HL-60/S4 treated with phorbol 12-myristate 13-acetate at 8.2 ng/mL for 4 days and 3 days (cell line): ENCODE results near the gene ELAPOR2.
"Not testable (repeated sequence)": the region's sequence is repeated elsewhere in the genome, so short reads cannot be mapped to it uniquely, and the experiment has no call there.

ENCODE experiments used
- in situ Hi-C: fragments of 300-500 bp; cut with MboI; formaldehyde crosslinking; loops from 2 replicates; pipeline ENCODE4 v1.15.0; 2022; ENCODE audit warnings: low sequenced_read_pairs

ELAPOR2 gene

DNA sequence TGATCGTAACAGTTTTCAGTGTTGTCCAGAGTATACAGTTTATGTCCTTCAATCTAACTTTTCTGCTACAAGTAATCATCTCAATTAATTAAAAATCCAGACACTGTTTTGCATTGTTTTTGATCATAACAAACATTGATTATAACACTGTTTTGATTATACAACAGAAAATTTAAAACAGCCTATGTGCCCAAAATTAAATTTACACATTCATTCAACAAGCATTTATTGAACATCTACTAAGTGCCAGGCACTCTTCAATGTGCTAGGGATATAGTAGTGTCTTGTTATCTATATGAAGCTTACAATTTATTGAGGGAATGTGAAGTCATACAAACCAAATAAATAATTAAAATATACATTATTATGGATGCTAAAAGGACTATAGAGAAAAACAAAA lies 10.6 kb downstream of the ELAPOR2 start:
- in situ Hi-C loops, result no loop called here

DNA sequence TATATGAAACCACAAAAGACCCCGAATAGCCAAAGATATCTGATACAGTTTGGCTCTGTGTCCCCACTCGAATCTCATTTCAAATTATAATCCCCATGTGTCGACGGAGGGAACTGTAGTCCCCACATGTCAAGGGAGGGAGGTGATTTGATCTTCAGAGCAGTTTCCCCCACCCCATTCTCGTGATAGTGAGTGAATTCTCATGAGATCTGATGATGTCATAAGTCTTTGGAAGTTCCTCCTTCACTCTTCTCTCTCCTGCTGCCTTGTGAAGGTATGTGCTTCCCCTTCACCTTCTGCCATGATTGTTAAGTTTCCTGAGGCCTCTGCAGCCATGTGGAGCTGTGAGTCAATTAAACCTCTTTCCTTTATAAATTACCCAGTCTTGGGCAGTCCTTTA lies 13.0 kb downstream of the ELAPOR2 start:
- in situ Hi-C loops, result no loop called here

DNA sequence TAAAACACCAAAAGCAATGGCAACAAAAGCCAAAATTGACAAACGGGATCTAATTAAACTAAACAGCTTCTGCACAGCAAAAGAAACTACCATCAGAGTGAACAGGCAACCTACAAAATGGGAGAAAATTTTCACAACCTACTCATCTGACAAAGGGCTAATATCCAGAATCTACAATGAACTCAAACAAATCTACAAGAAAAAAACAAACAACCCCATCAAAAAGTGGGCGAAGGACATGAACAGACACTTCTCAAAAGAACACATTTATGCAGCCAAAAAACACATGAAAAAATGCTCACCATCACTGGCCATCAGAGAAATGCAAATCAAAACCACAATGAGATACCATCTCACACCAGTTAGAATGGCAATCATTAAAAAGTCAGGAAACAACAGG lies 14.7 kb downstream of the ELAPOR2 start:
- in situ Hi-C loops, result not testable (repeated sequence)

DNA sequence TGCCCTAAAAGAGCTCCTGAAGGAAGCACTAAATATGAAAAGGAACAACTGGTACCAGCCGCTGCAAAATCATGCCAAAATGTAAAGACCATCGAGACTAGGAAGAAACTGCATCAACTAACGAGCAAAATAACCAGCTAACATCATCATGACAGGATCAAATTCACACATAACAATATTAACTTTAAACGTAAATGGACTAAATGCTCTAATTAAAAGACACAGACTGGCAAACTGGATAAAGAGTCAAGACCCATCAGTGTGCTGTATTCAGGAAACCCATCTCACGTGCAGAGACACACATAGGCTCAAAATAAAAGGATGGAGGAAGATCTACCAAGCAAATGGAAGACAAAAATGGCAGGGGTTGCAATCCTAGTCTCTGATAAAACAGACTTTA lies 17.9 kb downstream of the ELAPOR2 start:
- in situ Hi-C loops, result not testable (repeated sequence)

DNA sequence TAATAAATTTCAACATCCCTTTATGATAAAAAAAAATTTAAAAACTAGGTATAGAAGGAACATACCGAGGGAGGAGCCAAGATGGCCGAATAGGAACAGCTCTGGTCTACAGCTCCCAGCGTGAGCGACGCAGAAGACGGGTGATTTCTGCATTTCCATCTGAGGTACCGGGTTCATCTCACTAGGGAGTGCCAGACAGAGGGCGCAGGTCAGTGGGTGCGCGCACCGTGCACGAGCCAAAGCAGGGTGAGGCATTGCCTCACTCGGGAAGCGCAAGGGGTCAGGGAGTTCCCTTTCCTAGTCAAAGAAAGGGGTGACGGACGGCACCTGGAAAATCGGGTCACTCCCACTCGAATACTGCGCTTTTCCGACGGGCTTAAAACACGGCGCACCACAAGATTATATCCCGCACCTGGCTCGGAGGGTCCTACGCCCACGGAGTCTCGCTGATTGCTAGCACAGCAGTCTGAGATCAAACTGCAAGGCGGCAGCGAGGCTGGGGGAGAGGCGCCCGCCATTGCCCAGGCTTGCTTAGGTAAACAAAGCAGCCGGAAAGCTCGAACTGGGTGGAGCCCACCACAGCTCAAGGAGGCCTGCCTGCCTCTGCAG lies 19.7 kb downstream of the ELAPOR2 start:
- in situ Hi-C loops, result not testable (repeated sequence)

DNA sequence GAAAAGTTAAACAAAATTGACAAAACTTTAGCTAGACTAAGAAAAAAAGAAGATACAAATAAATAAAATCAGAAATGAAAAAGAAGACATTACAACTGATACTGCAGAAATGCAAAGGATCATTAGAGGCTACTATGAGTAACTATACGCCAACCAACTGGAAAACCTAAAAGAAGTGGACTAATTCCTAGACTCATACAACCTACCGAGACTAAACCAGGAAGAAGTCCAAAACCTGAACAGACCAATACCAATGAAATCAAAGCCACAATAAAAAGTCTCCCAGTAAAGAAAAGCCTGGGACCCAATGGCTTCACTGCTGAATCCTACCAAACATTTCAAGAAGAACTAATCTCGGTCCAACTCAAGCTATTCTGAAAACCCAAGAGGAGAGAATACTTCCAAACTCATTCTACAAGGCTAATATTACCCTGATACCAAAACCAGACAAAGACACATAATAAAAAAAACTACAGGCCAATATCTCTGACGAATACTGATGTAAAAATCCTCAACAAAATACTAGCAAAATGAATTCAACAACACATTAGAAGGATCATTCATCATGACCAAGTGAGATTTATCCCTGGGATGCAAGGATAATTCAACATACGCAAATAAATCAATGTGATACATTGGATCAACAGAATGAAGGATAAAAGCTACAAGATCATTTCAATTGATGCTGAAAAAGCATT lies 20.3 kb downstream of the ELAPOR2 start:
- in situ Hi-C loops, result no loop called here

DNA sequence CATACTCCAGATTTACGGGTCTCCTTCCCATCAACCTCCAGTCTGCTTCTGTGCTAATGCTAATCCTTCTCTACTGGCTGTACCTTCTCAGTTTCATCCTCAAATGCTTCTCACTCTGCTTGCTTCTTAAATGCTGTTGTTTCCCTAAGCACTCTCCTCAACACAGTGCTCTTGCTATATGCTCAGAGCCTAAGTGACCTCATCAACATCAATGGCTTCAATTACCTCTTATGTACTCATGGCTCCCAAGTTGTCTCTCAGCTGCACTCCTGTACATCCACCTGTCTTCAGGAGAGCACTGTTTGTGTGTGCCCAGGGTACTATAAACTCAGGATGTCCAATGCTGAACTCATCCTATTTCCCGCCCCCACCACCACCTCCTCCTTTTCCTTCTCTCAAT lies 22.5 kb downstream of the ELAPOR2 start:
- in situ Hi-C loops, result no loop called here

DNA sequence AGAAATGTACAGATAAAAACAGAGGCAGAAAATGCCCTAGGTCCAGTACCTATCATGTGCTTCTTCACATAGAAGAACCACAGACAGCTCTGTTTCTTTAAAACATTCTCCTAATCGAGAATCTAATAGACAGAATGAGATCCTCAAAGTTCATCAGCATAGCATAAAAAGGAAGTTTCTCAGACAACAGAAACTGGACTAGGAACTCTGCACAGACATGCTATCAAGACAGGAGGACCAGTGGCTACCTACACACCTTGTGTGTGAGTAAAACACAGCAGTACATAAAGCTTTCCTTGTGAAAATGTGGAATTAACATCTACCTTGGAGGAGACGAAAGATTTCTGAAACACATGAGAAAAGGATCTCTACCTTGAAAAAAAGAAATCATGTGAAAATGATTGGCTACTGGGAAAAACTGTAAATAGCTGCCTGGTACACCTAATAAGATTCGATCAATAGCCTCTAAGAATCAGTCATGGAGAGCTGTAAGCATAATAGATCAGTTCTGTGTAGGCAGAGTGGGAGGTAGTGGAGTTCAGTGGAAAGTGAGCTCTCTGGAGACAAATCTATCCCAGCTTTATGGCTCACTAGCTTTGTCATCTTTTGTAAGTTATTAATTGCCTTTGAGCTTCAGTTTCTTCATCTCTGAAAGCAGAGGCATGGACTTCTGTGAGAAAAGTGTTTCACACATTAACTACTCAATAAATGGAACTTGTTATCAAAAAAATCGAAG lies 26.7 kb downstream of the ELAPOR2 start:
- in situ Hi-C loops, result no loop called here

DNA sequence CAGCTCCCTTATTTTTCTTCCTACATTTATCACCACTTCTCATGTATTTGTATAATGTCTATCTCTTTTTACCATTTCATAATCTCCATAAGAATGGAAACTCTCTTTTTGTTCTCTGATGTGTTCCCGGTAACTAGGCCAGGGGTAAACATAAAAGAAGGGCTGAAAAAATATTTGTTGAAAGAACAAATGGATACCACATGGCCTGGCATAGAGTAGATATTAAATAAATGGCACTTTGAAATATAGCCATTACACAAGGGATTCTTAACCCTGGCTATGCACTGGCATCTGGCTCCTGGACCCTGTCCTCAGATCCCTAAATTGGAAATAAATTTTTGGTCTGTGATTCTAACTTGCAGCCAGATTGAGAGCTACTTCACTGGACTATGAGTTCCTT lies 30.4 kb downstream of the ELAPOR2 start:
- in situ Hi-C loops, result no loop called here

DNA sequence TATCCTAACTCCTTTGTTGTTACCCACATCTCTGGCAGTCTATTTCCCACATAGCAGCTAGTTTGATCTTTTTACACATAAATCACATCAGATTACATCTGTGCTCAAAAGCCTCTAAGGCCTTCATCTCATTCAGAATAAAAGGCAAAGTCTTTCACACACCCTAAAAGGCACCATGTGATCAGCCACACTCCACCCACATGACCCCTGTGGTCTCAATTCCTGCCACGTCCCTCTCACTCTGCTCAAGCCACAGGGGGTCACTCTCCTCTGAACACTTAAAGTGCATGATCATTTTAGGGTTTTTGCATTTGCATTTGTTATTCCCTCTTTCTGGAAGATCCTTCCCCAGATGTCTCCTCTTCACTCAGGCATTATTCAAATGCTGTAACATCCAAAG lies 30.8 kb downstream of the ELAPOR2 start:
- in situ Hi-C loops, result no loop called here

DNA sequence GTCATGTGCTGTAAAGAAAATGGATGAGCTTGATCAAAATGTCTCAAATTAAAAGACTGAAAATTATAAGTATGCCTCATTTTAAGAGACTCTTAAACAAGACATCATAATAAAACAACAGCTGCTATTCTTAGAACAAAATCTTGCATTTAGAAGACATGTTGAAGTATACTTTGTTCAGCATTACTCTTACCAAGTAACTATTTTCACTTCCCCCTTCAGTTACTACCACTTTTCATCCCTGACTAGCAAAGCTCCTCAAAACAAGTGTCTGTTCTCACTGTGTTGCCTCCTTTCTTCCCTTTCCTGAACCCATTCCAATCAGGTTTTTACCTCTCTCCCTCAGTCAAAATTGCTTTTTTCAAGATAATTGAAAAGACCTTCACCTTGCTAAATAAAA lies 31.6 kb downstream of the ELAPOR2 start:
- in situ Hi-C loops, result no loop called here

DNA sequence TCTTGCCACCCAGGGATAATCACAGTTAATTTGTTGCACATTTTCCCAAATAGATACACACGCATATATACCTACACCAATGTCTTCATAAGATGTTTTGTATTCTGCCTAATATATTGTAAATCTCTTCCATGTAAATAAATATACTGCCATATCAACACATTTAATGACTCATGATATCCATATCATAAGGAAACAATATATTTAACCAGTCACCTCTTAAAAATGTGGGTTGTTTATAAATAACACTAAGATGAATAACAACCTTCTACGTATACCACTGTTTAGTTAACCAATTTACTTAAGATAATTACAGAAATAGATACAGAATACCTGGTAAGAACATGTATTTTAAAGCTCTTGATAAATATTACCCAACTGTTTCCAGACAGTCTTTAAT lies 38.2 kb downstream of the ELAPOR2 start:
- in situ Hi-C loops, result no loop called here

DNA sequence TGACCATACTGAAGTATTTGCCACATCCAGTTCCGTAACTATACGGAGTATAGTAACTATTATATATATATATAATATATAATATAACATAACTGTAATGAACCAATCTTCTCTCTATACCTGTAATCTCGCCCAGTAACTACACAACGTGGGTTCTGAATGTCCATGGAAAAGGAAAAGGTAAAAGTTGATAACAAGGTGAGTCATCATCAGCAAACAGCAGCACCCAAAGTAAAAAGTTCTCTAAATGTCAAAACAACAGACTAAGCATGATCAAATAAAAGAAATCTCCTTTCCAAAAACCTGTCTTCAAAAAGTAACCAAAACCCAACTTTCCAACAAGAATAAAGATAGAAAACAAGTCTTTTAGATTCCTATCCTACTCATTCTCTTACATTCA lies 42.8 kb downstream of the ELAPOR2 start:
- in situ Hi-C loops, result no loop called here

DNA sequence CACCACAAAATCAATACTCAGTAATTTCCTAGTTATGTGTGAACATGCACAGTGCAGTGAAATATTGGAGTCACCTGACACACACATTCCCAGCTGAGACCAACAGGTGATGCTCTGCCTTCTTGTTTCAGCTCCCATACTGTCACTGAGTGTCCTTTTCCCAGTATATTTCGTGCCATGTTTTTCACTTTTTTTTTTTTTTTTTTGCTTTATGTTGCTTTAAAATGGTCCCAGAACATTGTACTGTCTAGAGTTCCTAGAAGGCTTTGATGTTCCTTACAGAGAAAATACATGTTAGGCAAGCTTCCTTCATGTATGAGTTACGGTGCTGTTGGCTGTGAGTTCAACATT lies 45.6 kb downstream of the ELAPOR2 start:
- in situ Hi-C loops, result no loop called here

DNA sequence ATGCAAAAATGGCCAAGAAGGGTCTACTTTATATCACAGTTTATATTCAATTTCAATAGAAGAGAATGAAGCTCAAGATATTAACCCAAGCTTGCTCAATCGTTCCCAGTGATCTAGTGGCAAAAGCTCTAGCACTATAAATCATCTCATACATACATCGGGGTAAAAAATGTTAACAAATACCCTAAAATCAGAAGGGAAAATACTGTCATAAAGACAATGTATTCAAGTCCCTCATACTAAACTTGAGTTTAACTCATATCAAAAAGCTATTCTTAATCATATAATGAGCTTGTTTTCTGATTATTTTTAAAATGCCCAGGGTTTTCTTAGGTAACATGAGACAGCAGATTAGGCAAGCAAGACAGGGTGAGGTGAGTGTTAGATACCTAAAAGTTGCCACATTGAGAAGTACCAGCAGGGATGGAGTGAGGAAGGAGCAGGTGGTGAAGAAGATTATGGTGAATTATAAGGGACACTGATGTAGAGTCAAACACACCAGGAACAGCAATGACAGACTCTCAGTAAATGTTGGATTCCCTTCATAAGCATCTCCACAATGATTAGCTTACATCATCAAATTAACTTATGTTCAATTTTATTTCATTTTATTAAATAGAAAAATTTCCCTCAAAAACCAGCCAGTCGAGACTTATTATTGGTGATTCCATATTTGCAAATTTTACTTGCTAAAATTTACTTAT lies 46.2 kb downstream of the ELAPOR2 start:
- in situ Hi-C loops, result no loop called here
